Calu3 (cell line): ENCODE data around the gene CCDC34. TPM values are rescaled to one million over a fixed set of nuclear protein-coding genes. Genes with fewer than 3 reads are reported as not detected.

Experiments used
- BruUV-seq: library from RNA; stranded (reverse); fragments of 400-500 nt; replicated peaks from 2 replicates; lab custom pipeline; 2021; lab: Mats Ljungman, UMichigan
- CTCF ChIA-PET: fragments of 300-600 bp; sonication (Branson Sonifier 250); formaldehyde crosslinking; loops from one replicate; lab custom pipeline; 2022; ENCODE audit warnings: antibody characterized with exemption; lab: Charles Lee
- DNase-seq: peaks from one replicate; pipeline ENCODE4 v3.0.0; 2022
- H3K27ac Mint-ChIP-seq: one replicate; pipeline ENCODE4 v1.8.0; 2022; ENCODE audit warnings: mixed read lengths; ENCODE audit not compliant: unreplicated experiment
- H3K27me3 Mint-ChIP-seq: one replicate; pipeline ENCODE4 v1.8.0; 2022; ENCODE audit warnings: mixed read lengths; ENCODE audit not compliant: unreplicated experiment
- H3K36me3 Mint-ChIP-seq: one replicate; pipeline ENCODE4 v1.8.0; 2022; ENCODE audit warnings: mild to moderate bottlenecking, moderate library complexity, mixed read lengths; ENCODE audit not compliant: insufficient read depth, unreplicated experiment
- H3K4me1 Mint-ChIP-seq: one replicate; pipeline ENCODE4 v1.8.0; 2022; ENCODE audit warnings: mild to moderate bottlenecking, low read depth, mixed read lengths; ENCODE audit not compliant: unreplicated experiment
- H3K4me3 Mint-ChIP-seq: one replicate; pipeline ENCODE4 v1.8.0; 2022; ENCODE audit warnings: mild to moderate bottlenecking, low read depth, moderate library complexity, mixed read lengths; ENCODE audit not compliant: unreplicated experiment
- H3K9me3 Mint-ChIP-seq: one replicate; pipeline ENCODE4 v1.8.0; 2022; ENCODE audit warnings: low read depth, mixed read lengths; ENCODE audit not compliant: unreplicated experiment
- CTCF ChIP-seq: fragments of 200-600 bp; IDR thresholded peaks from one replicate; pipeline ENCODE4 v1.8.0; 2022; ENCODE audit warnings: antibody characterized with exemption; ENCODE audit not compliant: unreplicated experiment
- intact Hi-C: fragments of 100-400 bp; cut with micrococcal nuclease; formaldehyde crosslinking; loops from one replicate; pipeline ENCODE4 v1.10.0; 2022; ENCODE audit not compliant: unreplicated experiment
- total RNA-seq: library from RNA; stranded (reverse); gene quantifications from 2 replicates; pipeline ENCODE4 v1.2.3, GENCODE V29; 2022

CCDC34 gene
- total RNA-seq, 1 experiment from 2014 or later, result 21.6 TPM

DNA sequence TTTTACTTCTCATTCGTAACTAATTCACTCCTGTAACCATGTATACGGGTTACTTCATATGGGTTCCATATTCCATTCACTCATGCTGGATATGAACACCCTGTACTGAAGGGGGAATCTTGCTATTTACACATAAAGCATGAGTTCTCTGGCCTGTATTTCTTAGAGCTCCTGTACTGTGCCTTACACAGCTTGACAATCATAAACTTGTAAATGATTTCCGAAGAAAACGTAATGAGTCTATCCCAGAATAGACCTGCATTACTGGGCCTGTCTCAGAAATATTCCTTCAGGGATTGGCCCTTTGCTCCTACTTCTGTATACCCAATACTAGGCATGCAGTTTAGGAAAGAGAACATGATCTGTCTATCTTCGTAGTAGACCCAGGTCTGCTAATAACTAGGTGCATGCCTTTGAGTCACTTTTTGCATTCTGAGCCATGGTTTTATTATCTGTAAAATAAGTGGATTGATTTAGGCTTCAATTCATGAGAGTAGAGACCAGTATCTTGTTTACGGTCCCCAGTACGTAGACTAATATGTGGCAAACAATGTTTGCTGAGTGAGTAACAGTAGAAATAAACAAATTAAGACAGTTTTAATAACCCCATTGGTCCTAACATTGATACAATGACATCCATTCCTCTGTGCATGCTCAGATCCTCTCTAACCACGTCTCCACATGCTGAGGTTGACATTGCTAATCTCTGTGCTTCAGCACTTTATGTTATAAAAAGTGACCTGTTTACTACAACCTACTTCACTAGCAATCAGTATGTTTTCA is 1.2 kb downstream of the CCDC34 start:
- intact Hi-C loops, result loop anchor here (2.0 to 5.0 kb wide), 3 partner anchors 27 to 180 kb away; no protein-coding TSS in a partner anchor
- no peak for TF ChIP-seq CTCF
- Mint-ChIP-seq H3K27me3 (no peaks in the 10 kb centered on the region), H3K4me3 (peak overlapping the region; percentile 97), H3K9me3 (no peaks in the 10 kb centered on the region), H3K4me1 (peaks cover 45% of the 10 kb centered on the region), H3K27ac (peak overlapping the region; percentile 82), H3K36me3 (peaks cover 16% of the 10 kb centered on the region)
- no TSS peak for BruUV-seq
- no peak for DNase-seq
- CTCF ChIA-PET, result no interaction called here

DNA sequence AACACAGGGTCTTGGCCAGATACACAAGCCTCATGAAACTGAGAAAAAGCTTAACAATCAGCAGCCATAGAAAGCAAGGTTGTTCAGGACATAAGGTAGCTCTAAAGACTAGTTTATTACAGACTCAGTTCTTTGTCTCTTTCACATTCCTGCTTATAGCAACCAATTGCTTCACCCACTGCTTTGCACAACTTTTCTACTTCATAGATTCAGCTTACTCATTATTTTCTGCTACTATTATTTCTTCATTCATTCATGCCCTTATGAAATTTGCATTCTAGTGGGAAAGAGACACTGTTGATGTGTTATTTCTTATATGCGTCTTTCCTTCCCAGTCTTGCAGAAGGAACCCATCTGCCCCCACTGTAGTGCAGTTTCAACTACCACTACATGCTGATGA is 4.7 kb downstream of the CCDC34 start:
- intact Hi-C loops, result no loop called here

DNA sequence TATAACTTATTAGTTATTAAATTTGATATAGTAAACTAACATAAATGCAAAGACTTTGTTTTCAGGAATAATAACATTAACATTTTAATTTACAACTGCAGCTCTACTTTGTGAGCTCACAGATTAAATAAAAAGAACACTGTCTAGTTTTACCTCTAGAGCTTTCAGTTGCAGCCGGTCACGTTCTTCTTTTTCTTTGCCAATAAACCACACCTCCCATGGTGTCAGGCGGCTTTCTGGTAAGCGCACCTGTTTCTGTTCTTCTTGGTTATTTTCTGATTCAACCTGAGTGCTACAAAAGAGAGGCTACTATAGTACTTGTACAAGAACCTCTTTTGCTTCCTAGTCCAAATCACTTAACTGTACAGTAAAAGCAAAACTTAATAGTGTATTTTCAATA is 5.8 kb downstream of the CCDC34 start:
- intact Hi-C loops, result no loop called here
- Mint-ChIP-seq H3K27me3 (no peaks in the 10 kb centered on the region), H3K4me3 (no peak overlapping the region), H3K9me3 (no peaks in the 10 kb centered on the region), H3K27ac (no peak overlapping the region), H3K36me3 (peaks cover under 1% of the 10 kb centered on the region), H3K4me1 (peaks cover 32% of the 10 kb centered on the region)
- TF ChIP-seq CTCF, result no peak
- CTCF ChIA-PET, result no interaction called here
- no TSS peak for BruUV-seq
- no peak for DNase-seq

More for the DNA sequence above, 4.7 kb downstream of the CCDC34 start:
- TF ChIP-seq CTCF, result no peak
- H3K27ac Mint-ChIP-seq, result no peak overlapping the region
- BruUV-seq, result no TSS peak
- no peaks in the 10 kb centered on the region for H3K27me3 Mint-ChIP-seq
- no peak for DNase-seq
- no peaks in the 10 kb centered on the region for H3K9me3 Mint-ChIP-seq
- H3K36me3 Mint-ChIP-seq, result peaks cover 11% of the 10 kb centered on the region
- CTCF ChIA-PET, result no interaction called here
- H3K4me1 Mint-ChIP-seq, result peaks cover 38% of the 10 kb centered on the region
- H3K4me3 Mint-ChIP-seq, result no peak overlapping the region

DNA sequence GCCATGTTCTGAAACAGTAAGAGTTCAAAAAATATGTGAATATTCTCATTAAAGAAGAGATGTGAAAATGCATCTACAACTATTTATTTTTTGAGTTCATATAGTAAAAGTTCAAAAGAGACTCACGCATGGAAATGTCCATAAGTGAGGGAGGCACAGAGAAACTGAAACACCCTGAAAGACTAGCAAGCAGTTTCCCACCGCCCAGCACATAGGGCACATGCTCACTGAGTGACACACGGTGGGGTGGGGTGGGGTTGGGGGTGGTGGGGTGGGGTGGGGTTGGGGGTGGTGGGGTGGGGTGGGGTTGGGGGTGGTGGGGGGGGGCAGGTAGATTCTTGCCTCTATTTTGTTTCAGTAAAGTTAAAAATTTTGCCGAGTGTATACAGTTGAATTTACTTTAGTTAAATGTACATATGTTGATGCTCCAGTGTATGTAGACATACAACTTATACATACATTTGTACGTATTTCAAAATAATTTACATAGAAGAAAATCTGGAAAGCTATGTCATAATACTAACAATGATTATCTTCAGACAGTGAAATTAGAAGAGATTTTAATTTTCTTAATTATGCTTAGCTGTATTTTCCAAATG is 6.3 kb downstream of the CCDC34 start:
- Mint-ChIP-seq H3K9me3 (no peaks in the 10 kb centered on the region), H3K36me3 (no peaks in the 10 kb centered on the region), H3K27me3 (no peaks in the 10 kb centered on the region), H3K4me3 (no peak overlapping the region), H3K4me1 (peaks cover 26% of the 10 kb centered on the region), H3K27ac (no peak overlapping the region)
- intact Hi-C loops, result no loop called here
- CTCF ChIA-PET, result no interaction called here
- no peak for DNase-seq
- no peak for TF ChIP-seq CTCF
- no TSS peak for BruUV-seq
